IPS DF 6.9 (cell line): ENCODE results near the gene UNC93B1.

ENCODE experiments used
- DNase-seq: peaks from one replicate; pipeline ENCODE4 v3.0.0-alpha.2; 2013; ENCODE audit warnings: low read depth, low spot score
- H3K27ac ChIP-seq: one replicate; pipeline ENCODE4 v1.5.1; 2013; ENCODE audit warnings: low read length, control low read depth
- H3K27me3 ChIP-seq: 2 replicates; pipeline ENCODE4 v1.6.1; 2013; ENCODE audit warnings: mild to moderate bottlenecking, low read length; ENCODE audit not compliant: control insufficient read depth, insufficient read depth
- H3K36me3 ChIP-seq: 2 replicates; pipeline ENCODE4 v1.6.1; 2013; ENCODE audit warnings: low read length; ENCODE audit not compliant: control insufficient read depth, insufficient read depth
- H3K4me1 ChIP-seq: 2 replicates; pipeline ENCODE4 v1.6.1; 2013; ENCODE audit warnings: low read length; ENCODE audit not compliant: control insufficient read depth, insufficient read depth
- H3K4me3 ChIP-seq: 2 replicates; pipeline ENCODE4 v1.5.1; 2013; ENCODE audit warnings: mild to moderate bottlenecking, low read length
- H3K9me3 ChIP-seq: 2 replicates; pipeline ENCODE4 v1.6.1; 2013; ENCODE audit warnings: low read length, inconsistent platforms; ENCODE audit not compliant: control insufficient read depth, insufficient read depth
- WGBS: extraction: QIAGEN DNeasy Blood & Tissue Kit; methylation state at CpG from one replicate; pipeline ENCODE4 v1.1.7; 2013; ENCODE audit warnings: mixed read lengths, missing lambda C conversion rate; ENCODE audit not compliant: insufficient read length, insufficient coverage; 5-methylcytosine and 5-hydroxymethylcytosine counted together

Gene UNC93B1

GRCh38 chr11:68038718-68039525, 35.0 kb upstream of the UNC93B1 start, which contains the start of gene TCIRG1:
TCIRG1 (plus strand) TSS chr11:68039025; CDS start chr11:68041272, 2,247 bp downstream.
- H3K9me3 ChIP-seq, result no peaks in the 10 kb centered on the region
- H3K36me3 ChIP-seq, result peaks cover 6% of the 10 kb centered on the region
- no CpG with 5 or more reads among the region's 51 CpGs for WGBS
- peaks cover 7% of the 10 kb centered on the region for H3K4me1 ChIP-seq
- peak; percentile 48 for DNase-seq
- no peaks in the 10 kb centered on the region for H3K27me3 ChIP-seq
- H3K4me3 ChIP-seq, result peak within 1 kb of the TSS; percentile 36
- no peak within 1 kb of the TSS for H3K27ac ChIP-seq

GRCh38 chr11:68038226-68038717, 34.4 kb upstream of the UNC93B1 start:
- peaks cover 7% of the 10 kb centered on the region for H3K4me1 ChIP-seq
- no peak overlapping the region for H3K27ac ChIP-seq
- no peaks in the 10 kb centered on the region for H3K27me3 ChIP-seq
- no peak for DNase-seq
- no peaks in the 10 kb centered on the region for H3K9me3 ChIP-seq
- peak overlapping the region; percentile 36; the same call in 1 of the 2 replicates for H3K4me3 ChIP-seq
- WGBS, result no CpG with 5 or more reads among the region's 13 CpGs
- H3K36me3 ChIP-seq, result peaks cover 12% of the 10 kb centered on the region

- DNase-seq, result no peak
- Histone ChIP-seq H3K9me3 (no peaks in the 10 kb centered on the region), H3K4me1 (peaks cover 7% of the 10 kb centered on the region), H3K36me3 (peaks cover 19% of the 10 kb centered on the region), H3K27ac (no peak overlapping the region), H3K4me3 (no peak overlapping the region), H3K27me3 (no peaks in the 10 kb centered on the region)
- no CpG with 5 or more reads among the region's 20 CpGs for WGBS
These were observed 33.7 kb upstream of the UNC93B1 start for GRCh38 chr11:68037411-68038225.

- H3K27ac ChIP-seq, result no peak overlapping the region
- no peak for DNase-seq
- WGBS, result no CpG with 5 or more reads among the region's 14 CpGs
These were observed 32.9 kb upstream of the UNC93B1 start for GRCh38 chr11:68036717-68037239.

GRCh38 chr11:68036141-68036716, 32.3 kb upstream of the UNC93B1 start:
- peaks cover 7% of the 10 kb centered on the region for H3K4me1 ChIP-seq
- no peaks in the 10 kb centered on the region for H3K9me3 ChIP-seq
- peaks cover 26% of the 10 kb centered on the region for H3K36me3 ChIP-seq
- no peak for DNase-seq
- no peaks in the 10 kb centered on the region for H3K27me3 ChIP-seq
- H3K4me3 ChIP-seq, result no peak overlapping the region
- WGBS, result no CpG with 5 or more reads among the region's 27 CpGs
- no peak overlapping the region for H3K27ac ChIP-seq

More at GRCh38 chr11:68036717-68037239, 32.9 kb upstream of the UNC93B1 start:
- peaks cover 26% of the 10 kb centered on the region for H3K36me3 ChIP-seq
- no peak overlapping the region for H3K4me3 ChIP-seq
- peaks cover 7% of the 10 kb centered on the region for H3K4me1 ChIP-seq
- H3K9me3 ChIP-seq, result no peaks in the 10 kb centered on the region
- H3K27me3 ChIP-seq, result no peaks in the 10 kb centered on the region

- Histone ChIP-seq H3K36me3 (peaks cover 26% of the 10 kb centered on the region), H3K4me1 (peaks cover 5% of the 10 kb centered on the region), H3K27ac (no peak overlapping the region)
These were observed 31.5 kb upstream of the UNC93B1 start for GRCh38 chr11:68035266-68035876.

GRCh38 chr11:68033708-68034045, 29.8 kb upstream of the UNC93B1 start:
- WGBS, result no CpG with 5 or more reads among the region's 12 CpGs
- DNase-seq, result no peak
- no peaks in the 10 kb centered on the region for H3K27me3 ChIP-seq
- no peak overlapping the region for H3K27ac ChIP-seq
- peaks cover 26% of the 10 kb centered on the region for H3K36me3 ChIP-seq
- no peaks in the 10 kb centered on the region for H3K9me3 ChIP-seq
- no peak overlapping the region for H3K4me3 ChIP-seq
- H3K4me1 ChIP-seq, result peaks cover 3% of the 10 kb centered on the region

More at GRCh38 chr11:68035266-68035876, 31.5 kb upstream of the UNC93B1 start:
- no CpG with 5 or more reads among the region's 13 CpGs for WGBS
- H3K4me3 ChIP-seq, result no peak overlapping the region
- no peak for DNase-seq
- H3K9me3 ChIP-seq, result no peaks in the 10 kb centered on the region
- H3K27me3 ChIP-seq, result no peaks in the 10 kb centered on the region

- WGBS, result no CpG with 5 or more reads among the region's 29 CpGs
- Histone ChIP-seq H3K27ac (no peak overlapping the region), H3K4me1 (peaks cover 2% of the 10 kb centered on the region), H3K9me3 (no peaks in the 10 kb centered on the region), H3K27me3 (no peaks in the 10 kb centered on the region), H3K4me3 (no peak overlapping the region), H3K36me3 (peaks cover 26% of the 10 kb centered on the region)
- DNase-seq, result no peak
These were observed 29.3 kb upstream of the UNC93B1 start for GRCh38 chr11:68032997-68033707.

- no peak overlapping the region for H3K4me3 ChIP-seq
- no peaks in the 10 kb centered on the region; the same call in 1 of the 2 replicates for H3K4me1 ChIP-seq
- no peak for DNase-seq
- H3K27ac ChIP-seq, result no peak overlapping the region
- no peaks in the 10 kb centered on the region for H3K9me3 ChIP-seq
- no peaks in the 10 kb centered on the region for H3K27me3 ChIP-seq
- WGBS, result no CpG with 5 or more reads among the region's 9 CpGs
- H3K36me3 ChIP-seq, result peaks cover 26% of the 10 kb centered on the region
These were observed 28.1 kb upstream of the UNC93B1 start for GRCh38 chr11:68032003-68032402.
